Measurements from ENCODE around the gene H6PD.

H6PD gene

GRCh38 chr1:9234223-9235095, at the start of gene H6PD:
Gene H6PD (plus strand): TSS chr1:9234774. CDS start chr1:9244935, 10,161 bp downstream.
- peak; percentile 37 to 38 for DNase-seq (ENCODE audit: low read depth in 1 of 2, low spot score in 1 of 2)

GRCh38 chr1:9186082-9186859, 48.3 kb upstream of the H6PD start:
- no peak for DNase-seq (ENCODE audit: low read depth in 1 of 2, low spot score in 1 of 2)

- no peak for DNase-seq (ENCODE audit: low read depth in 1 of 2, low spot score in 1 of 2)
Observed at GRCh38 chr1:9187004-9187403, 47.6 kb upstream of the H6PD start.

GRCh38 chr1:9190234-9190633, 44.3 kb upstream of the H6PD start:
- DNase-seq (ENCODE audit: low read depth in 1 of 2, low spot score in 1 of 2), result no peak

- no peak for DNase-seq (ENCODE audit: low read depth in 1 of 2, low spot score in 1 of 2)
Observed at GRCh38 chr1:9191231-9191630, 43.3 kb upstream of the H6PD start.

- no peak for DNase-seq (ENCODE audit: low read depth in 1 of 2, low spot score in 1 of 2)
Observed at GRCh38 chr1:9192578-9193232, 41.9 kb upstream of the H6PD start.

- no peak for DNase-seq (ENCODE audit: low read depth in 1 of 2, low spot score in 1 of 2)
Observed at GRCh38 chr1:9193233-9193625, 41.3 kb upstream of the H6PD start.

- no peak for DNase-seq (ENCODE audit: low read depth in 1 of 2, low spot score in 1 of 2)
Observed at GRCh38 chr1:9194024-9194423, 40.5 kb upstream of the H6PD start.

- DNase-seq (ENCODE audit: low read depth in 1 of 2, low spot score in 1 of 2), result no peak
Observed at GRCh38 chr1:9195651-9196050, 38.9 kb upstream of the H6PD start.

GRCh38 chr1:9196129-9197040, 38.2 kb upstream of the H6PD start:
- DNase-seq (ENCODE audit: low read depth in 1 of 2, low spot score in 1 of 2), result peak; percentile 40 to 51

- DNase-seq (ENCODE audit: low read depth in 1 of 2, low spot score in 1 of 2), result no peak
Observed at GRCh38 chr1:9197186-9198099, 37.1 kb upstream of the H6PD start.

- DNase-seq (ENCODE audit: low read depth in 1 of 2, low spot score in 1 of 2), result no peak
Observed at GRCh38 chr1:9198538-9199361, 35.8 kb upstream of the H6PD start.

- no peak for DNase-seq (ENCODE audit: low read depth in 1 of 2, low spot score in 1 of 2)
Observed at GRCh38 chr1:9200441-9200840, 34.1 kb upstream of the H6PD start.

- no peak for DNase-seq (ENCODE audit: low read depth in 1 of 2, low spot score in 1 of 2)
Observed at GRCh38 chr1:9201401-9202239, 33.0 kb upstream of the H6PD start.

GRCh38 chr1:9202240-9202870, 32.2 kb upstream of the H6PD start:
- DNase-seq (ENCODE audit: low read depth in 1 of 2, low spot score in 1 of 2), result no peak

GRCh38 chr1:9203511-9203982, 31.0 kb upstream of the H6PD start:
- no peak for DNase-seq (ENCODE audit: low read depth in 1 of 2, low spot score in 1 of 2)

GRCh38 chr1:9204156-9204720, 30.3 kb upstream of the H6PD start:
- DNase-seq (ENCODE audit: low read depth in 1 of 2, low spot score in 1 of 2), result no peak
